Stimulated activated CD4-positive, alpha-beta T cell treated with anti-CD3 and anti-CD28 coated beads, TNF-alpha, amount 100 ng/mL, for 4 hours (primary cell): ENCODE results near the gene GPC6.
"Not testable (repeated sequence)": the region's sequence is repeated elsewhere in the genome, so short reads cannot be mapped to it uniquely, and the experiment has no call there.

Source experiments
- DNase-seq, 3 experiments: peaks; one replicate each; pipeline ENCODE4 v3.0.0-alpha.2; 2020; ENCODE audit warnings: low read depth in 3 of 3

Gene GPC6

DNA sequence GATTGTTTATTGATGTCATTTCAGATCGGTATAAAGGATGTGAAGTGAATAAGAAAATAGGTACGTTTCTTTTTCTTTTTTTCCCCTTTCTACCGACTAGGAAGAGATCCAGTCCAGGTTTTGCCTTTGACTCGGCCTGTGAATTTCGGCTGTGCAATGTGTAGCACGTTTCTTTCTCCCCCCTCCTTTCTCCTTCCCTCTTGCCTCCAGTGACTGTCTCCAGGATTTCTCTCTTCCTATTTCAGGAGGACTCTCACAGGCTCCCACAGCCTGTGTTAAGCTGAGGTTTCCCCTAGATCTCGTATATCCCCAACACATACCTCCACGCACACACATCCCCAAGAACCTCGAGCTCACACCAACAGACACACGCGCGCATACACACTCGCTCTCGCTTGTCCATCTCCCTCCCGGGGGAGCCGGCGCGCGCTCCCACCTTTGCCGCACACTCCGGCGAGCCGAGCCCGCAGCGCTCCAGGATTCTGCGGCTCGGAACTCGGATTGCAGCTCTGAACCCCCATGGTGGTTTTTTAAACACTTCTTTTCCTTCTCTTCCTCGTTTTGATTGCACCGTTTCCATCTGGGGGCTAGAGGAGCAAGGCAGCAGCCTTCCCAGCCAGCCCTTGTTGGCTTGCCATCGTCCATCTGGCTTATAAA is at the start of gene GPC6:
GPC6 (plus strand) TSS at position 185 of the 657 bp plus-strand sequence.
- no peak for DNase-seq

DNA sequence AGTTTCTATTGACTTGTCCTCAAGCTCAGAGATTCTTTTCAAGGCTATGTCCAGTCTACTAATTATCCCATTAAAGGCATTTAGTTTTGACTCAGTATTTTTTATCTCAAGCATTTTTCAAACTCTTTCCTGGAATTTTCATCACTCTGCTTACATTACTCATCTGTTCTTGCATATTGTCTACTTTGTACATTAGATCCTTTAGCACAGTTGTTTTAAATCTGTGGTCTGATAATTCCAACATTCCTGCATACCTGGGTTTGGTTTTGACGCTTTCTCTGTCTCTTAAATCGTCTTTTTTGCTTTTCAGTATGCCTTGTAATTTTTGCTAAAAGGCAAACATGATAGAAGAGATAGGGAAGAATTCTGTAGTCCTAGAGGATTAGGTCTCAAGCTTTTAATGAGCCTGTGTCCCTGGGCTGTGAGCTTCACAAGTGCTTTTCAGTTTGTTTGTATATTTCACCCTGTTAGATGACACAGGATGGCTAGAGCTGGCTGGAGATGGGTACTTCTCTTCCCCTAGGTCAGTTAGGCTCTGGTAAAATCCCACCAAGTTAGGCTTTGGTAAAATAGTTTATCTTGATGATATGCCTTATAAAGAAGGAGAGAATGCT is 46.1 kb upstream of the GPC6 start:
- no peak for DNase-seq

DNA sequence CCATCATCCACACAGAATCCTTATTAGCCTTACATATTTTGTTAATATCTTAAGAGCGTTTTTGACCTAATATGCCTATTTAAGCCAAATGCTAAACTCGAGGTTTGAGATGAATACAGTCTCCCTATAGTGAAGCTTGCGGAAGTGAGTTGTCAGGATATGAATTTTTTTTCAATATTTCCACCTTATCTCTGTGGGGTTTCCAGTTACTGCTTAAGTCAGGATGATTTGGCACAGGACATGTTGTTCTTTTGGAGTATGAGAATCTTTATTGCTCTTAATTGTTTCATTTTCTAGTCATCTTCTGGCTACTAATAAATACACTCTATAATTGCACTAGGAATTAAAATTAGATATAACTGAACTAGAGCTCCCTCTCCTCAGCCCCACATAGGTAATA is 44.2 kb upstream of the GPC6 start:
- no peak for DNase-seq

DNA sequence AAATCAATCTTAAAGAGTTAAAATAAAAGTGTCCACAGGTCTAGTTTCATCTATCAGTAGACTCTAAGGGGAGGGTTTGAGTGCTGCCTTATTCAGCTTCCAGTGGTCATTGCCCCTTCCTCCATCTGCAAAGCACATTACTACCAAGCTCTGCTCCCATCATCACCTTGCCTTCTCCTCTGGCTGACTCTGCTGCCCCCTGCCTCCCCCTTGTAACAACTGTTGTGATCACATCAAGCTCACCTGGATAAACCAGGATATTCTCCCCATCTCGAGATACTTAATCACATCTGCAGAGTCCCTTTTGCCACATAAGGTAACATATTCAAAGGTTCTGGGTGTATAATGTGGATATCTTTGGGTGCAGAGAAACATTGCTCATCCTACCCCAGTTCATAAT is 43.3 kb upstream of the GPC6 start:
- DNase-seq: no peak

DNA sequence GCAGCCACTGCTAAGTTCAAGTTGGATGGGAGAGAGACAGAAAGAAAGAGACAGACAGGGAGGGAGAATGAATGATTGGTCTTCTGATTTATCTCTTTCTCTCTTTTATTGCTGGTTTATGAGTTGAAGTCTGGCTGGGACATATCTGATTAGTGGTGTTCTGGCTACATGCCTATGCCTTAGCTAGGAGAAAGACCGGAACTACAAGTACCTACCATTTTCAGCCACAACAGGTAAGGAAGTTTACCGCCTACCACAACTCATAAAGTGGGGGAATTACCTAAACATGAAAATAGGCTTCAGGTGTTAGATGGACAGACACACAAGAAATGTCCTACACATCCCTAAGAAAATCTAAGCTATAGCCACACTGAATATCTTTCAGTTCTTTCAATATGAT is 36.6 kb upstream of the GPC6 start:
- no peak for DNase-seq

DNA sequence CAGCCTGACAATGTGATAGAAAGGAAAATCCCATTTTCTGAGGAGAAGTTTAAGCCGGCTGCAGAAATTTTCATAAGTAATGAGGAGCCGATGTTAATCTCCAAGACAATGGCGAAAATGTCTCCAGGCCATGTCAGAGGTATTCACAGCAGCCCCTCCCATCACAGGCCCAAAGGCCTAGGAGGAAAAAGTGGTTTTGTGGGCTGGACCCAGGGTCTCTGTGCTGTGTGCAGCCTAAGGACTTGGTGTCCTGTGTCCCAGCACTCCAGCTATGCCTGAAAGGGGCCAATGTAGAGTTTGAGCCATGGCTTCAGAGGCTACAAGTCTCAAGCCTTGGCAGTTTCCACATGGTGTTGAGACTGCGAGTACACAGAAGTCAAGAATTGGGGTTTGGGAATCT is 32.9 kb upstream of the GPC6 start:
- no peak for DNase-seq

DNA sequence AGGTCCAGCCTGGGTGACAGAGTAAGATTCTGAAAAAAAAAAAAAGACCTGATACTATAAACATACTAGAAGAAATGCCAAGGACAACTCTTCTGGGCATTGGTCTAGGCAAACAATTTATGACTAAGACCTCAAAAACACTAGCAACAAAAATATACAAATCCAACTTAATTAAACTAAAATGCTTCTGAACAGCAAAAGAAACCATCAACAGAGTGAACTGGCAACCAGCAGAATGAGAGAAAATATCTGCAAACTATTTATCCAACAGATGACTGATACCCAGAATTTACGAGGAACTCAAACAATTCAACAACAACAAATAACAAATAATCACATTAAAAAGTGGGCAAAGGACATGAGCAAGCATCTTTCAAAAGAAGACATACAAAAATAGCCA is 26.8 kb upstream of the GPC6 start:
- no peak for DNase-seq

DNA sequence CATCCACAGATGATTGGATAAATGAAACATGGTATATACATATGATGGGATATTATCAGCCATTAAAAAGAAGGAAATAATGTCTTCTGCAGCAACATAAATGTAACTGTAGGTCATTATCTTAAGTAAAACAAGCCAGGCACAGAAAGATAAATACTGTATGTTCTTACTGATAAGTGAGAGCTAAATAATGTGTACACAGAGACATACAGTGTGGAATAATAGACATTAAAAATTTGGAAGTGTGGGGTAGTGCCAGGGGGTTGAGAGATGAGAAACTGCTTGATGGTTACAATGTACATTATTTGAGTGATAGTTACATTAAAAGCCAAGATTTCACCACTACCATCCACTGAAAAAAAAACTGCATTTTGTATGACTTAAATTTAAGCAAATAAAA is 26.0 kb upstream of the GPC6 start:
- DNase-seq: no peak

DNA sequence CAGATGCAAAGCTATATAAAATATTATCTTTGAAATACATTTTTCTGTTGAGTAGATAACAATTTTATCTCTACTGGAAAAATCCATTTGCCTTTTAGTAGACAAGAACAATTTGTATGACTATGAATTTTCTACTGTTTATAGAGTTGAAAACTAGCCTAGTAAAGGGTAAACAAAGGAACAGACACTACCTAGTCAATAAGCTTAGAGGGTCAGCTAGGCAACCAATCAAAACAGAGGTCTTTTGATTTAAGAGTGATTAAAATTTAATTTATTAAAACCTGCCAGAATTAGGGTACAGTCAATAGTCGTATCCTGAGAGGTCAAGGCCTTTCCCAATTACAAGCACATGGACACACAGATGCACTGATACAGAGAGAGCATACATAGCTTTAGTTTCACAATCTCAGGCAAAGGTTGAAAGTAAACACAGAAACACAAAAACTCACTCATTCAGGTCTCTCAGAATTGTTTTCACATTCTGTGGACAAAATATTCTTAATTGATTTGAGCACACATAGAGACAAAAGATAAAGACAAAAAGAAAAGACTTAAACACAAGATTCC is 24.5 kb upstream of the GPC6 start:
- DNase-seq: no peak

DNA sequence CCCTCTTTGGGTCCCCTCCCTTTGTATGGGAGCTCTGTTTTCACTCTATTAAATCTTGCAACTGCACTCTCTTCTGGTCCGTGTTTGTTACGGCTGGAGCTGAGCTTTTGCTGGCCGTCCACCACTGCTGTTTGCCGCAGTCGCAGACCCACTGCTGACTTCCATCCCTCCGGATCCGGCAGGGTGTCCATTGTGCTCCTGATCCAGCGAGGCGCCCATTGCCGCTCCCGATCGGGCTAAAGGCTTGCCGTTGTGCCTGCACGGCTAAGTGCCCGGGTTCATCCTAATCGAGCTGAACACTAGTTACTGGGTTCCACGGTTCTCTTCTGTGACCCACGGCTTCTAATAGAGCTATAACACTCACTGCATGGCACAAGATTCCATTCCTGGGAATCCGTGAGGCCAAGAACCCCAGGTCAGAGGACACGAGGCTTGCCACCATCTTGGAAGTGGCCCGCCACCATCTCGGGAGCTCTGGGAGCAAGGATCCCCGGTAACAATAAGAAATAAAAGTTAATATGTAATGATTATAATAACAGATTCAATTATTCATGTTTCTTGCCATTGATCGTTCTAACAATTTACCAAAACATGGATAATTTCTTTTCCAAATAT is 19.7 kb upstream of the GPC6 start:
- DNase-seq: not testable (repeated sequence)

DNA sequence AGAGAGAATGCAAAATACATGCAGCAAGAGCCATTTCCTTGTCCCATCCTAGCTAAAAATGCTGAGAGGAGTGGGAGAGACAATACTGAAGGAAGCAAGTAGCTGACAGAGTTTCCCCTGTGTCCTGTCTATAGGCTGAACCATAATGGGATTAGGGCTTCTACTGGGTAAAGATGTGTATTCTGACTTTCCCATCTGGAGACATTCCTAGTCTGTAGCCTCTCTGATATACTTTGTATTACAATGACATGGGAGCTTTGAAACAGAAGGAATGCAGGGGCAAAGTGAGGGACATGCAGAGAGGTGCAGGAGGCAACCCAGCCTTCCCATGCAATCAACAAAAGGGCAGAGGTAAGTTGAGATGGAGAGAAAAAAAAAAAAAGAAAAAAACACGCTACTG is 10.5 kb upstream of the GPC6 start:
- DNase-seq: no peak

DNA sequence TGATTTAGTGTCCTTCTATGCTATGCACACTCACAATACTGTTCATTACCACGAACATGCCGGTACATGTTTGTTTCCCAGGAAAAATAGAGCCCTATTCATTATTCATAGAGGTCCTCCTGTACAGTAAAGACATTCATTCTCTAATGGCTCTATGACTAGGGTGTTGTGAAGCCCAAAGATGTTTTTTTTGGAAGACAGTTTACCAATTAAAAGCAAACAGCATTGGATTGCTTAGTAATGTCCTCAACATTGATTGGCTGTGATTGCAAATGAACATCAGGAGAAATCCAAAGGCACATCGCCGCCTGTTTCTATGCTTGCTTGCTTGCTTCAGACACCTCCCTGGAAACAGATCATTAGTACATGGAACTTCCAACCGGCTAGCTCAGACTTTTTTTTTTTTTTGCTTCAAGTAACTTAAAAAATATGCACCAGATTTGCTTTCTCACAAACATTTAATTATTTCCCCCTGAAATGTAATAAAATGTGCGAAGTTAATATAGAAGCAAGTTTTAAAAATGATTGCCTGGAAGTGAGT is 8.8 kb upstream of the GPC6 start:
- DNase-seq: no peak

DNA sequence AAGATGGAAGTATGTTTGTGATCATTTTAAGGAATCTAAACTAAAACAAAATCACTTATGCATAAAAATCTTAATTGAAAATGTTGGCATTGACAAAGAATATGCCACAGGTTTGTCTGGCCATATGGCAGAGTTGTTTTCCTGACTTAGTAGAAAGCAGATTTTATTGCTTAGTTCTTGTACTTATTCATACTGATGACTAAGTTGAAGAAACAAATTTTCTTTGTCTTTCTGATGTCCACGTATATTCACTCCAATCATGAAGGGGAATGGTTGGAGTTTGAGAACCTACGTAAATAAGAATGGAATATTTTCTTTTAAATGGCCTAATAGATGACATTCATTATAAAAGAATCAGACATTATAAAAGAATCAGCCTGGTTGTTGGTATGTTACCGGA is 8.0 kb upstream of the GPC6 start:
- no peak for DNase-seq

DNA sequence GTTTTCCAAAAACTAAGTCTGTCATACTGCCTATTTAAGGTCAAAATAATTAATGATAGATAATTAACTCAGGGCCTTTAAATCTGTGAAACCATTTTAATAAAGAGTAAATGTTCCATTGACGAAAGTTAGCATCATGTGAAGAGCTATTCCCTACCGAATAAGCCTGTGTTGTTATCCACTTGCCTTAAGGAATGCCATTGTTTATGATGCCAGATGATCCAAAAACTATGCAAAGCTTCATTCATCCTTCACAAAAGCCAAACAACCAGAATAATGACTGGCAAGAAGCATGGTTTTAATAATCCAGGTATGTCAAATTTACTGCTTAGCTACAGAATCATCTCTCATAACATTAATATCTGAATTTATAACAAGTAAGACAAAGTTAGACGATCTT is 6.5 kb upstream of the GPC6 start:
- DNase-seq: no peak

DNA sequence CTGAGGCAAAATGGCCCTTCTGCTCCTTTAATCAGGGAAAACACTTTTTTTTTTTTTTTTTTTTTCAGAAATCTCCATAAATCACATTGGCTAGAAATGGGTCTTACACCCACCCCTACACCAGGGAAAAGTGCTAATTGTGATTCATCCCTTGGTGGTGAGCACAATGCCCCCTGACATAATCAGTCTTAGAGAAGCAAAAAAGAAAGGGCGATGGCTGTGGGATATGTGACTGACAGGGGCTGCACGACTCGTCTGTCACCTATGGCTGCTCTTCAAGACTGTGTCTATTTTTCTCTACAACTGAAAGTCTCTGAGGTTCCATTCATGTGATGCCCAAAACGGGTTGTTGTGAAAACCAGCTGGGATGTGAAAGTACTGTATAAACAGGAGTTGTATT is 3.6 kb upstream of the GPC6 start:
- DNase-seq: no peak

DNA sequence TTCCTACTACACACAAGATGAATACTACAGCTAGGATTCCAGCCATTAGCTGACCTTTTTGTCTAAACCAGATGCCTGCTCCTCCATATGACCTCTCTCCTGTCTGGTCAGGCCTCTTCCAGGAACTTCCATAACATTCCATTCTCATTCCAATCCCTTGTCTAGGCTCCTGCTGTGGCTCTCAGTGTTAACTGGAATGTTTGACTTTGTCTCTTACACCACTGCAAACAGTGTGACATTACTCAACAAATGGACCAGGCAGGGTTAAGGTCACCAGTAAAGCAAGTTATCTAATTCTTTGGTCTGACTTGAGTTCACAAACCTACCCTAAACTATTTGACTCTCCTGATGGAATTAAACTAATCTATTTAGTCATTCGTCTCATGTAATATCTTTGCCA is 2.1 kb upstream of the GPC6 start:
- no peak for DNase-seq

DNA sequence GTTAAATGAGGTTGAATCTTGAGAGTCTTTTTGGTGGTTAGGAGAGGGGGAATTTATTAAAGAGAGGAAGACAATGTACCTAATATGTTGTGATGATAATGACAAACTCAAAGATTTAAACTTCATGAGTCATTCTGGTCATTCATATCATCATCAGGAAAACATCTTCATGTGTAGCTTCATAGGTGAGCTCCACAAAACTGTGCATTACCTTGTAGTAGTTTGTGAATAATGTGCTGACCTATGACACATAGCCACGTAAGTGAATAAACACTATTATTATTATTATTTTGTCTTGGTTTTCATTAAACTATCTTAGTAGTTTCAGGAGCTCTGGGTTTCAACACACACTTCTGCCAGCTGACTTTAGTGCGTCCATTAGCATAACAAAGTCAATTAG is 997 bp upstream of the GPC6 start:
- no peak for DNase-seq

DNA sequence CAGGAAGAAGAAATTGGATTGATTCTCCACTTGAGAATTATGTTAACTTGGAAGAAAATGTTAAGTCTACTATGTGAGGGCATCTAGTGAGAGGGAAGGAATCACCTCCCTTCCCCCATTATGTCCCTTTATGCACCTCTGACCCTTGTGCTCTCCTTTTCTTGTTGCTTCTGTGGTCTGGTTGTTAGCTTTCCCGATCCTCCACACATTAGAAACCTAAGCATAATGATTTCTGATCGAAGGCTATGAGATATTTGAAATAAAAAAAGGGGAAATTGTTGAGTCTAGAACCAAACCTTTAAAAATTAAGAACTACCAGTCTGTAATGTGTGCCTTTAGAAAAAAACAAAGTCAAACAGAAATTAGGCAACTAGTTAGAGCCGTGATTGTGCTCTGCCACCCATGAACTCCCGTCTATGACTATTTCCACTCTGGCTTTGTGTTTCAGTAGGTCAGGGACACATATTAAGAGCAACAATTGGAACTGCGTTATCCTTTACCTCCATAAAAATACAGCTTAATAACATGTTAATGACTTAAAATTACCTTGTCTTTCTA is 463 bp upstream of the GPC6 start:
- no peak for DNase-seq

DNA sequence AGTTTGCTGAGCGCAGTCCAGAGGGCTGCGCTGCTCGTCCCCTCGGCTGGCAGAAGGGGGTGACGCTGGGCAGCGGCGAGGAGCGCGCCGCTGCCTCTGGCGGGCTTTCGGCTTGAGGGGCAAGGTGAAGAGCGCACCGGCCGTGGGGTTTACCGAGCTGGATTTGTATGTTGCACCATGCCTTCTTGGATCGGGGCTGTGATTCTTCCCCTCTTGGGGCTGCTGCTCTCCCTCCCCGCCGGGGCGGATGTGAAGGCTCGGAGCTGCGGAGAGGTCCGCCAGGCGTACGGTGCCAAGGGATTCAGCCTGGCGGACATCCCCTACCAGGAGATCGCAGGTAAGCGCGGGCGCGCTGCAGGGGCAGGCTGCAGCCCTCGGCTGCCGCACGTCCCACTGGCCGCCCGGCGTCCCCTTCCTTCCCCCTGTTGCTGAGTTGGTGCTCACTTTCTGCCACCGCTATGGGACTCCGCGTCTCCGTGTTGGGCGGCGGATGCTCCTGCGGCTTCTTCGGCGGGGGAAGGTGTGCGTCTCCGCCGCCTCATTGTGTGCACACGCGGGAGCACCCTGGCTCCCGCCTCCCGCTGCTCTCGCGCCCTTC is 772 bp downstream of the GPC6 start:
- no peak for DNase-seq

DNA sequence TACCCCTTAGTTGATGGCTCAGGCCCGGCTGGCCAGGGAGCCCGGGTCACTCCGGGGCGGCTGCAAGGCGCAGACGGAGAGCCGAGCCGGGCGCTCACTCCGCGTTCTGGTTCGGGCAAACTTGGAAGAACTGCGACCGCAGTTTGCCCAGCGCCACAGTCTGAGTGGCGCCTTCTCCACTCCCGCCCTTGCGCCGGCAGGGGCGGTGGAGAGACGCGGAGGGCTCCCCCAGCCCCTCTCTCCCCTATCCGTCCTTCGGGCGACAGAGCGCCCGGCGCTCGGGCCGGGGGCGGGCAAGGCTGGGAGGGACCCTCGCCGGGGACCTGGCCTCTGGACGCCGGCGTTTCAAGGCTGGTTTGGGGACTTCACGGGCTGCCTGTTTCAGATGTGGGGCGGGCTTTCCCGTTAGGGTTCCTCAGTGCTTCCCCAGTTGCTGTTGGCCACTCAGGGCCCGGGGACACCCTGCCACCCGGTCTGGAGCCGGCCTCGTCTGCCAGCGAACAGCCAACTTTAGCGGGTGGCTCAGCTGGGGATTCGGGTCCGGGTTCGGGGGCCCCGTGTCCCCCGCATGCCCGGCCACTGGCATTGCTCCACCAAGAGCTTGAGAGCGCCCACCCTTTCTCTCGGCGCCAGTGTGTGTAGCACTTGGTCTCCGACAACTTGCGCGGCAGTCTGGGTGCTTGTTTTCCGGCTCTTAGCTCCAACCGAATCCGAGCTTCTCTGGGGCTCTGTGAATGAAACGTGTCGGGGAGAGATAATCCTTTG is 1.5 kb downstream of the GPC6 start:
- DNase-seq: no peak

DNA sequence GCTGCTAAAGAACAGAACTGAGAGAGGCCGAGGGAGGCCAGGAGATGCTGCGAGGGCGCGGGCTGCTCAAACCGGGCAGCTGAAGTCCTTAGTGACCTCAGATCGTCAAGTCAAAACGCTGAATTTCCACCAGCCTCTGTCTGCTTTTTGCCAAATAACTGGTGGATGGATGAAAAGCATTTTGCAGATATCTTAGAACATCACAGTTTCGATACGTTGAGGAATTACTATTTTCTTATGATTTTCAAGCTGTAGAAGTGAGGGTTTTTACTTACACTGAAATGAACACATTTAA is 2.0 kb downstream of the GPC6 start:
- DNase-seq: no peak
